Right cardiac atrium (tissue), 5 donors: ENCODE data around the gene CFAP99. TPM values are rescaled to one million over a fixed set of nuclear protein-coding genes. Genes with fewer than 3 reads are reported as not detected.
"Not testable (repeated sequence)": the region's sequence is repeated elsewhere in the genome, so short reads cannot be mapped to it uniquely, and the experiment has no call there.

Experiments
- ATAC-seq, 2 donors: fragments of 200-7000 bp; cut with Tn5 transposase; one replicate each; pipeline versions ENCODE4 v1.8.0 to v1.9.1; 2020; ENCODE audit warnings: moderate library complexity in 2 of 2, mild to moderate bottlenecking in 1 of 2
- DNase-seq, 3 donors: peaks; one replicate each; pipeline ENCODE4 v3.0.0-alpha.2; 2020
- H3K27ac ChIP-seq: one replicate; pipeline ENCODE4 v1.5.1; 2013; ENCODE audit warnings: mild to moderate bottlenecking, low read length, control low read depth, moderate library complexity
- H3K27me3 ChIP-seq: one replicate; pipeline ENCODE4 v1.6.1; 2013; ENCODE audit not compliant: control insufficient read depth, insufficient read depth
- H3K4me1 ChIP-seq: one replicate; pipeline ENCODE4 v1.6.1; 2013; ENCODE audit warnings: low read length; ENCODE audit not compliant: control insufficient read depth, insufficient read depth
- H3K4me3 ChIP-seq: one replicate; pipeline ENCODE4 v1.5.1; 2013; ENCODE audit warnings: low read length, control low read depth
- H3K9me3 ChIP-seq: one replicate; pipeline ENCODE4 v1.6.1; 2013; ENCODE audit warnings: low read length; ENCODE audit not compliant: control insufficient read depth
- WGBS: extraction: QIAGEN DNeasy Blood & Tissue Kit; methylation state at CpG from one replicate; pipeline ENCODE4 v1.1.7; 2013; 5-methylcytosine and 5-hydroxymethylcytosine counted together
- intact Hi-C, 4 donors: fragments of 100-400 bp; cut with DNase I; formaldehyde crosslinking; loops; one replicate each; pipeline versions ENCODE4 v1.11.0 to v1.14.0; 2022 to 2023
- polyA plus RNA-seq: library from polyadenylated mRNA; stranded (reverse); fragments of 200-250 nt; gene quantifications from one replicate; pipeline ENCODE4 v1.2.3, GENCODE V29; 2013
- total RNA-seq, 4 donors: library from RNA; stranded (reverse); fragmentation: NEBNext Ultra II Directional; extraction: Animal tissue kit (Norgen Biotek cat#: 25700); gene quantifications; one replicate each; pipeline ENCODE4 v1.2.1, GENCODE V29; 2021
- donor health status: healthy with polysubstance abuse.
- donor health status: DM: no; HTN: yes; CAD: no.
- donor health status: DM: no; HTN: no; CAD: no.
- donor health status: DM: no; HTN: yes; CAD: no; lungs with severe emphysema.
- donor health status: DM: yes; HTN: yes; CAD: no.

CFAP99 gene
- total and polyA plus RNA-seq, 5 donors = not detected

- H3K27ac ChIP-seq, H3K4me1 ChIP-seq, intact Hi-C loops, ATAC-seq, H3K9me3 ChIP-seq, H3K27me3 ChIP-seq, H3K4me3 ChIP-seq: not testable (repeated sequence)
- DNase-seq = peak in 1 of 3 donors; percentile 1
- 60% methylated on average over 7 of the region's 7 CpGs for WGBS
These were observed 36.0 kb upstream of the CFAP99 start for GRCh38 chr4:2382769-2383202.

- WGBS = 80% methylated on average over 8 of the region's 8 CpGs
- intact Hi-C loops = not testable (repeated sequence)
These were observed 35.5 kb upstream of the CFAP99 start for GRCh38 chr4:2383220-2383631.

GRCh38 chr4:2383760-2384159 is 35.0 kb upstream of the CFAP99 start:
- ATAC-seq (no peak), DNase-seq (no peak)
- H3K9me3 ChIP-seq = no peaks in the 10 kb centered on the region
- WGBS = 86% methylated on average over 5 of the region's 5 CpGs
- H3K4me3 ChIP-seq = no peak overlapping the region
- no peaks in the 10 kb centered on the region for H3K27me3 ChIP-seq
- H3K4me1 ChIP-seq = no peaks in the 10 kb centered on the region
- intact Hi-C loops = no loop called here
- no peak overlapping the region for H3K27ac ChIP-seq

More at GRCh38 chr4:2383220-2383631, 35.5 kb upstream of the CFAP99 start:
- H3K9me3 ChIP-seq, H3K27me3 ChIP-seq, ATAC-seq, DNase-seq, H3K4me3 ChIP-seq, H3K4me1 ChIP-seq, H3K27ac ChIP-seq: not testable (repeated sequence)

- WGBS = 73% methylated on average over 6 of the region's 6 CpGs
- DNase-seq (peak in 1 of 3 donors; percentile 9), ATAC-seq (no peak)
- no peak overlapping the region for H3K4me3 ChIP-seq
- H3K27ac ChIP-seq = no peak overlapping the region
- H3K27me3 ChIP-seq = no peaks in the 10 kb centered on the region
- intact Hi-C loops = no loop called here
- H3K4me1 ChIP-seq = no peaks in the 10 kb centered on the region
- no peaks in the 10 kb centered on the region for H3K9me3 ChIP-seq
These were observed 34.5 kb upstream of the CFAP99 start for GRCh38 chr4:2384245-2384644.

GRCh38 chr4:2385516-2385915 is 33.2 kb upstream of the CFAP99 start:
- peak in 1 of 3 donors; percentile 21 for DNase-seq
- H3K27ac ChIP-seq = no peak overlapping the region
- no peak for ATAC-seq
- intact Hi-C loops = no loop called here
- no peaks in the 10 kb centered on the region for H3K4me1 ChIP-seq
- no peaks in the 10 kb centered on the region for H3K27me3 ChIP-seq
- H3K9me3 ChIP-seq = no peaks in the 10 kb centered on the region
- 85% methylated on average over 8 of the region's 8 CpGs for WGBS
- H3K4me3 ChIP-seq = no peak overlapping the region

- intact Hi-C loops = no loop called here
- no peaks in the 10 kb centered on the region for H3K9me3 ChIP-seq
- no peak overlapping the region for H3K4me3 ChIP-seq
- DNase-seq = peak in 1 of 3 donors; percentile 45
- peak in 1 of 2 donors; percentile 21 for ATAC-seq
- H3K27me3 ChIP-seq = no peaks in the 10 kb centered on the region
- H3K4me1 ChIP-seq = no peaks in the 10 kb centered on the region
- H3K27ac ChIP-seq = no peak overlapping the region
- WGBS = 95% methylated on average over 19 of the region's 19 CpGs
These were observed 32.0 kb upstream of the CFAP99 start for GRCh38 chr4:2386717-2387116.

- DNase-seq (peak in 1 of 3 donors; percentile 47), ATAC-seq (peak in 1 of 2 donors; percentile 15)
- 93% methylated on average over 17 of the region's 17 CpGs for WGBS
- Histone ChIP-seq H3K4me1 (no peaks in the 10 kb centered on the region), H3K4me3 (no peak overlapping the region), H3K9me3 (no peaks in the 10 kb centered on the region), H3K27ac (no peak overlapping the region), H3K27me3 (no peaks in the 10 kb centered on the region)
- intact Hi-C loops = no loop called here
These were observed 31.5 kb upstream of the CFAP99 start for GRCh38 chr4:2387218-2387617.

GRCh38 chr4:2387829-2388228 is 30.9 kb upstream of the CFAP99 start:
- H3K4me1 ChIP-seq = no peaks in the 10 kb centered on the region
- H3K27me3 ChIP-seq = no peaks in the 10 kb centered on the region
- no peaks in the 10 kb centered on the region for H3K9me3 ChIP-seq
- 90% methylated on average over 12 of the region's 12 CpGs for WGBS
- H3K4me3 ChIP-seq = no peak overlapping the region
- intact Hi-C loops = no loop called here
- ATAC-seq (no peak), DNase-seq (peak in 1 of 3 donors; percentile 23)
- no peak overlapping the region for H3K27ac ChIP-seq

- no peaks in the 10 kb centered on the region for H3K27me3 ChIP-seq
- 61% methylated on average over 9 of the region's 9 CpGs for WGBS
- no peak overlapping the region for H3K27ac ChIP-seq
- ATAC-seq (no peak), DNase-seq (peak in 1 of 3 donors; percentile 13)
- no peaks in the 10 kb centered on the region for H3K4me1 ChIP-seq
- no peaks in the 10 kb centered on the region for H3K9me3 ChIP-seq
- intact Hi-C loops = no loop called here
- H3K4me3 ChIP-seq = no peak overlapping the region
These were observed 30.1 kb upstream of the CFAP99 start for GRCh38 chr4:2388429-2389182.

- Histone ChIP-seq H3K27me3 (no peaks in the 10 kb centered on the region), H3K9me3 (no peaks in the 10 kb centered on the region), H3K27ac (no peak overlapping the region), H3K4me3 (no peak overlapping the region), H3K4me1 (no peaks in the 10 kb centered on the region)
- no peak for ATAC-seq
- WGBS = 77% methylated on average over 9 of the region's 9 CpGs
- DNase-seq = peak in 1 of 3 donors; percentile 10
- intact Hi-C loops = no loop called here
These were observed 29.1 kb upstream of the CFAP99 start for GRCh38 chr4:2389691-2390090.

- DNase-seq = peak in 1 of 3 donors; percentile 18
These were observed 28.6 kb upstream of the CFAP99 start for GRCh38 chr4:2390146-2390545.

More at GRCh38 chr4:2390146-2390545, 28.6 kb upstream of the CFAP99 start:
- intact Hi-C loops = no loop called here
- H3K4me3 ChIP-seq = no peak overlapping the region
- no peak for ATAC-seq
- H3K27me3 ChIP-seq = no peaks in the 10 kb centered on the region
- no peaks in the 10 kb centered on the region for H3K4me1 ChIP-seq
- no peak overlapping the region for H3K27ac ChIP-seq
- 67% methylated on average over 9 of the region's 9 CpGs for WGBS
- H3K9me3 ChIP-seq = no peaks in the 10 kb centered on the region
